SK-N-SH (cell line): Measurements from ENCODE around the gene IL12RB1. TPM values are rescaled to one million over a fixed set of nuclear protein-coding genes. Genes with fewer than 3 reads are reported as not detected.

Source experiments
- CTCF ChIA-PET: fragments of 300-600, 350-600 bp; formaldehyde crosslinking; extraction: SDS; loops from one replicate; lab custom pipeline; 2021; lab: Yijun Ruan, JAX
- POLR2A ChIA-PET: fragments of 350-600 bp; sonication (Branson Sonifier 250); formaldehyde crosslinking; extraction: SDS; loops from one replicate; lab custom pipeline; 2020; ENCODE audit warnings: antibody characterized with exemption, inconsistent platforms; lab: Yijun Ruan, JAX
- DNase-seq: peaks from one replicate; pipeline ENCODE4 v3.0.0; 2012
- H2AFZ ChIP-seq: fragments of 200-600 bp; sonication (generic); 2 replicates; pipeline ENCODE4 v1.8.1; 2016; ENCODE audit warnings: antibody characterized with exemption, mild to moderate bottlenecking, low read depth
- H3F3A ChIP-seq: fragments of 200-600 bp; sonication (generic); replicated peaks from 2 replicates; pipeline ENCODE3; 2016; ENCODE audit warnings: antibody characterized with exemption, mild to moderate bottlenecking; ENCODE audit not compliant: insufficient read depth
- H3K27ac ChIP-seq, 2 experiments: fragments of 200-500 bp in 1 of 2; fragments of 200-600 bp in 1 of 2; sonication (Bioruptor generic) in 1 of 2; sonication (generic), shearing (Covaris generic) in 1 of 2; 2 replicates each; pipeline versions ENCODE4 v1.5.1 to v1.6.1; 2014 to 2016; ENCODE audit warnings: low read depth in 2 of 2, inconsistent platforms in 1 of 2, low read length in 1 of 2, mild to moderate bottlenecking in 1 of 2, mixed read lengths in 1 of 2
- H3K27me3 ChIP-seq: fragments of 200-600 bp; sonication (generic), shearing (Covaris generic); 2 replicates; pipeline ENCODE4 v1.6.1; 2016; ENCODE audit warnings: mixed run types; ENCODE audit not compliant: insufficient read depth
- H3K36me3 ChIP-seq, 2 experiments: fragments of 200-500 bp in 1 of 2; fragments of 200-600 bp in 1 of 2; sonication (Bioruptor generic) in 1 of 2; sonication (generic) in 1 of 2; replicated peaks in 1 of 2; 2 replicates each; pipeline versions ENCODE3 to v1.5.1; 2014 to 2016; ENCODE audit warnings: low read length in 1 of 2, mild to moderate bottlenecking in 1 of 2; ENCODE audit not compliant: insufficient read depth in 2 of 2, control insufficient read depth in 1 of 2
- H3K4me1 ChIP-seq, 2 experiments: fragments of 200-500 bp in 1 of 2; fragments of 200-600 bp in 1 of 2; sonication (Bioruptor generic) in 1 of 2; sonication (generic), shearing (Covaris generic) in 1 of 2; 2 replicates each; pipeline versions ENCODE4 v1.5.1 to v1.6.1; 2014 to 2016; ENCODE audit warnings: low read depth in 1 of 2, low read length in 1 of 2, mixed run types in 1 of 2; ENCODE audit not compliant: insufficient read depth in 2 of 2, control insufficient read depth in 1 of 2
- H3K4me2 ChIP-seq: fragments of 200-600 bp; sonication (generic), shearing (Covaris generic); 2 replicates; pipeline ENCODE4 v1.6.1; 2017; ENCODE audit warnings: mixed run types
- H3K4me3 ChIP-seq, 2 experiments: fragments of 200-500 bp in 1 of 2; fragments of 200-600 bp in 1 of 2; sonication (Bioruptor generic) in 1 of 2; sonication (generic), shearing (Covaris generic) in 1 of 2; 2 replicates each; pipeline versions ENCODE4 v1.5.1 to v1.8.1; 2014 to 2016; ENCODE audit warnings: low read depth in 2 of 2, inconsistent platforms in 1 of 2, low read length in 1 of 2, mild to moderate bottlenecking in 1 of 2, mixed read lengths in 1 of 2, moderate library complexity in 1 of 2
- H3K79me2 ChIP-seq: fragments of 200-600 bp; sonication (generic); 2 replicates; pipeline ENCODE4 v1.8.1; 2017; ENCODE audit warnings: mild to moderate bottlenecking; ENCODE audit not compliant: insufficient read depth
- H3K9ac ChIP-seq: fragments of 200-600 bp; sonication (generic); 2 replicates; pipeline ENCODE4 v1.6.1; 2017; ENCODE audit warnings: mixed run types
- H3K9me2 ChIP-seq: fragments of 200-600 bp; sonication (generic); 2 replicates; pipeline ENCODE4 v1.6.1; 2017; ENCODE audit warnings: mixed run types
- H3K9me3 ChIP-seq: fragments of 200-600 bp; sonication (generic); 2 replicates; pipeline ENCODE4 v1.6.1; 2017; ENCODE audit warnings: mixed run types, mild to moderate bottlenecking, moderate library complexity
- H4K20me1 ChIP-seq: fragments of 200-600 bp; sonication (generic); 2 replicates; pipeline ENCODE4 v1.6.1; 2017; ENCODE audit warnings: mild to moderate bottlenecking, mixed run types; ENCODE audit not compliant: insufficient read depth
- EP300 ChIP-seq, 2 experiments: IDR thresholded peaks; 2 replicates each; pipeline versions ENCODE4 v1.4.0 to v1.6.1; 2012; ENCODE audit warnings: borderline replicate concordance in 1 of 2, low read depth in 1 of 2, low read length in 1 of 2
- FOXJ3 ChIP-seq: sonication (generic); formaldehyde crosslinking; IDR thresholded peaks from 2 replicates; pipeline ENCODE4 v1.5.1; 2020; ENCODE audit warnings: mild to moderate bottlenecking, missing genetic modification reagents
- FOXM1 ChIP-seq: IDR thresholded peaks from 2 replicates; pipeline ENCODE4 v1.4.0; 2012; ENCODE audit warnings: low read depth, mild to moderate bottlenecking
- NFIC ChIP-seq: IDR thresholded peaks from 2 replicates; pipeline ENCODE4 v1.4.0; 2012; ENCODE audit warnings: borderline replicate concordance
- RFX5 ChIP-seq: IDR thresholded peaks from 2 replicates; pipeline ENCODE4 v1.6.1; 2012; ENCODE audit warnings: mild to moderate bottlenecking, improper control_type of control experiment, low read length
- RXRA ChIP-seq: IDR thresholded peaks from 2 replicates; pipeline ENCODE4 v1.4.0; 2012; ENCODE audit warnings: low read depth, mild to moderate bottlenecking, borderline replicate concordance
- SIN3A ChIP-seq: IDR thresholded peaks from 2 replicates; pipeline ENCODE4 v1.6.1; 2012; ENCODE audit warnings: low read depth, mild to moderate bottlenecking, low read length, moderate library complexity, borderline replicate concordance
- SMC3 ChIP-seq: IDR thresholded peaks from 2 replicates; pipeline ENCODE4 v1.6.1; 2012; ENCODE audit warnings: low read depth, low read length, improper control_type of control experiment
- YY1 ChIP-seq: IDR thresholded peaks from 2 replicates; pipeline ENCODE4 v1.4.0; 2012; ENCODE audit warnings: low read depth, mild to moderate bottlenecking
- WGBS: methylation state at CpG from one replicate; pipeline ENCODE4 v1.1.6; 2017; ENCODE audit warnings: low lambda C conversion rate; 5-methylcytosine and 5-hydroxymethylcytosine counted together
- polyA plus RNA-seq, 3 experiments: library from polyadenylated mRNA; depleted of rRNA; stranded (reverse); fragments of >200 nt; gene quantifications; 2 replicates each; pipeline ENCODE4 v1.2.3, GENCODE V29; 2012
- TF ChIP-seq, protein P1 (sequence below): IDR thresholded peaks from 2 replicates; pipeline ENCODE4; 2012
- TF ChIP-seq, protein P2 (sequence below): fragments of 150-350 bp; IDR thresholded peaks from 2 replicates; pipeline ENCODE4 v1.6.1; 2017; ENCODE audit warnings: antibody characterized with exemption, low read length, low read depth, borderline replicate concordance
- TF ChIP-seq, protein P3 (sequence below): IDR thresholded peaks from 2 replicates; pipeline ENCODE4 v1.4.0; 2012; ENCODE audit warnings: low read depth, borderline replicate concordance

IL12RB1 gene
- polyA plus RNA-seq, 1 of the 3 experiments (the other 2 are of a cell fraction): 0.02 TPM

DNA sequence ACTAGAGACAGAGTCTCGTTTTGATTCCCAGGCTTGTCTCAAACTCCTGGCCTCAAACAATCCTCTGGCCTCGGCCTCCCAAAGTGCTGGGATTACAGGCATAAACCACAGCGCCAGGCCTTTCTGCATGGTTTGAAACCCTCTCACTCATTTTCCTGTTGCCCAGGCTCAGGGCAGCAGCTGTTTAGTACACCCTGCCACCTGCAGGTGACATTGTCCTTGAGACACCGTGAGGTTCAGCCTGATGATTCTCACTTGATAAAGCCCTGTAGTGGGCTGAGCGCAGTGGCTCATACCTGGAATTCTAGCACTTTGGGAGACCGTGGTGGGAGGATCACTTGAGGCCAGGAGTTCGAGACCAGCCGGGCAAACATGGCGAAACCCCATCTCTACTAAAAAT lies 12.5 kb downstream of the IL12RB1 start:
- no peaks in the 10 kb centered on the region for H4K20me1 ChIP-seq
- no peak overlapping the region for H3K9ac ChIP-seq
- no peaks in the 10 kb centered on the region for H3K79me2 ChIP-seq
- DNase-seq: peak; percentile 11
- H3K27ac ChIP-seq: no peak overlapping the region
- H3K27me3 ChIP-seq: no peaks in the 10 kb centered on the region
- no peaks in the 10 kb centered on the region for H3K36me3 ChIP-seq
- no peak overlapping the region for H2AFZ ChIP-seq
- ChIA-PET CTCF (interaction anchor here (2.4 kb wide), 1 partner anchor 15 kb away, joined by 7 read pairs; no protein-coding TSS in a partner anchor), POLR2A (no interaction called here)
- no peaks in the 10 kb centered on the region for H3K9me3 ChIP-seq
- H3K4me3 ChIP-seq: no peak overlapping the region
- WGBS: 83% methylated on average over 7 of the region's 9 CpGs
- H3F3A ChIP-seq: no peaks in the 10 kb centered on the region
- H3K9me2 ChIP-seq: no peaks in the 10 kb centered on the region
- H3K4me1 ChIP-seq: no peaks in the 10 kb centered on the region
- TF ChIP-seq, protein P1, sequence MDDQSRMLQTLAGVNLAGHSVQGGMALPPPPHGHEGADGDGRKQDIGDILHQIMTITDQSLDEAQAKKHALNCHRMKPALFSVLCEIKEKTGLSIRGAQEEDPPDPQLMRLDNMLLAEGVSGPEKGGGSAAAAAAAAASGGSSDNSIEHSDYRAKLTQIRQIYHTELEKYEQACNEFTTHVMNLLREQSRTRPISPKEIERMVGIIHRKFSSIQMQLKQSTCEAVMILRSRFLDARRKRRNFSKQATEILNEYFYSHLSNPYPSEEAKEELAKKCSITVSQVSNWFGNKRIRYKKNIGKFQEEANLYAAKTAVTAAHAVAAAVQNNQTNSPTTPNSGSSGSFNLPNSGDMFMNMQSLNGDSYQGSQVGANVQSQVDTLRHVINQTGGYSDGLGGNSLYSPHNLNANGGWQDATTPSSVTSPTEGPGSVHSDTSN: no peak
- TF ChIP-seq EP300 (IDR thresholded peaks at IDR 0.05; ENCODE audit: borderline replicate concordance in 1 of 2, low read depth in 1 of 2, low read length in 1 of 2) (no peak), SIN3A (no peak), RFX5 (no peak)
- TF ChIP-seq, protein P2, sequence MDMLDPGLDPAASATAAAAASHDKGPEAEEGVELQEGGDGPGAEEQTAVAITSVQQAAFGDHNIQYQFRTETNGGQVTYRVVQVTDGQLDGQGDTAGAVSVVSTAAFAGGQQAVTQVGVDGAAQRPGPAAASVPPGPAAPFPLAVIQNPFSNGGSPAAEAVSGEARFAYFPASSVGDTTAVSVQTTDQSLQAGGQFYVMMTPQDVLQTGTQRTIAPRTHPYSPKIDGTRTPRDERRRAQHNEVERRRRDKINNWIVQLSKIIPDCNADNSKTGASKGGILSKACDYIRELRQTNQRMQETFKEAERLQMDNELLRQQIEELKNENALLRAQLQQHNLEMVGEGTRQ: no peak
- H3K4me2 ChIP-seq: no peak overlapping the region

DNA sequence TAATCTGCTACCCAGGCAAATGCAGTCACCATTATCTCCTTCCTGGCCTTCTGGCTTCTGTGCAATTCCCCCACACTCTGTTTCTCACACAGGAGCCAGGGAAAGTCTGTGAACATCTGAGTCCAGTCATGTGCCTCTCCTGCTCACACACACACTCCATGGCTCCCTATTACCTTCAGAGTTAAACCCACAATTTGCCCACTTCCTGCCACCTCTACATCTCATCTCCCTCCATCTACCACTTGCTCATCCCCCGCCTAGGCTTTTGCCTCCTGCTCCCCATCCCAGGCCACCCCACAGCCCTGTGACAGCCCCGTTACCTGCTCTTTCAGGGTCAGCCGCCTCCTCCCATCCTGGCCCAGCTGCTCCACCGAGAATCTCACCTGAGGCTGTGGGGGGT lies 13.5 kb downstream of the IL12RB1 start:
- WGBS: 87% methylated on average over 4 of the region's 4 CpGs
- Histone ChIP-seq H3K79me2 (no peaks in the 10 kb centered on the region), H3K36me3 (no peaks in the 10 kb centered on the region), H3F3A (no peaks in the 10 kb centered on the region), H3K4me2 (no peak overlapping the region), H2AFZ (no peak overlapping the region), H3K9me2 (no peaks in the 10 kb centered on the region), H3K27me3 (no peaks in the 10 kb centered on the region), H4K20me1 (no peaks in the 10 kb centered on the region), H3K4me3 (no peak overlapping the region), H3K27ac (no peak overlapping the region), H3K9me3 (no peaks in the 10 kb centered on the region), H3K4me1 (no peaks in the 10 kb centered on the region), H3K9ac (no peak overlapping the region)
- ChIA-PET CTCF (no interaction called here), POLR2A (no interaction called here)
- TF ChIP-seq FOXM1 (no peak), SIN3A (no peak)
- no peak for DNase-seq

DNA sequence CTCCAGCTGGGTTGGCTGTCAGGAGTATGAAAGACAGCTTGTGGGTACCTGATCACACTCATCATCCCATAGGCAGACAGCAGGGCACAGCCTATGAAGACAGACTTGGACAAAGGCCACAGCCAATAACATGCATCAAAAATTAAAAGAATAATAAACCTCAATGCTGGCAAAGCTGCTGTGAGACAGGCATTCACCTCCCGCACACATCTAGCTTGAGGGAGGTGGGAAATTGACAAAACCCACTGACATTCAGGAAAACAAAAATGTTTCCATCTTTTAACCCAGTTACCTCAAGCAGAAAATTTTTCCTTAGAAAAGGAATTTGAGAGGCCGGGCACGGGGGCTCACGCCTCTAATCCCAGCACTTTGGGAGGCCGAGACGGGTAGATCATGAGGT lies 14.4 kb downstream of the IL12RB1 start:
- Histone ChIP-seq H3K27me3 (no peaks in the 10 kb centered on the region), H3K27ac (no peak overlapping the region), H3K9me2 (no peaks in the 10 kb centered on the region), H3K79me2 (no peaks in the 10 kb centered on the region), H3K36me3 (no peaks in the 10 kb centered on the region), H3K4me1 (no peaks in the 10 kb centered on the region), H3F3A (no peaks in the 10 kb centered on the region), H4K20me1 (no peaks in the 10 kb centered on the region), H3K9ac (no peak overlapping the region), H3K4me3 (no peak overlapping the region), H3K9me3 (no peaks in the 10 kb centered on the region), H2AFZ (no peak overlapping the region), H3K4me2 (no peak overlapping the region)
- 95% methylated on average over 6 of the region's 6 CpGs for WGBS
- no peak for DNase-seq
- POLR2A ChIA-PET: no interaction called here
- CTCF ChIA-PET: interaction anchor here (3.3 kb wide), 1 partner anchor 65 kb away, joined by 17 read pairs; the partner anchor contains the start of gene ARRDC2
- TF ChIP-seq NFIC (no peak), YY1 (no peak), FOXM1 (no peak), RXRA (no peak), RFX5 (no peak), SMC3 (no peak), FOXJ3 (CRISPR knock-in tag) (no peak)
- TF ChIP-seq, protein P3, sequence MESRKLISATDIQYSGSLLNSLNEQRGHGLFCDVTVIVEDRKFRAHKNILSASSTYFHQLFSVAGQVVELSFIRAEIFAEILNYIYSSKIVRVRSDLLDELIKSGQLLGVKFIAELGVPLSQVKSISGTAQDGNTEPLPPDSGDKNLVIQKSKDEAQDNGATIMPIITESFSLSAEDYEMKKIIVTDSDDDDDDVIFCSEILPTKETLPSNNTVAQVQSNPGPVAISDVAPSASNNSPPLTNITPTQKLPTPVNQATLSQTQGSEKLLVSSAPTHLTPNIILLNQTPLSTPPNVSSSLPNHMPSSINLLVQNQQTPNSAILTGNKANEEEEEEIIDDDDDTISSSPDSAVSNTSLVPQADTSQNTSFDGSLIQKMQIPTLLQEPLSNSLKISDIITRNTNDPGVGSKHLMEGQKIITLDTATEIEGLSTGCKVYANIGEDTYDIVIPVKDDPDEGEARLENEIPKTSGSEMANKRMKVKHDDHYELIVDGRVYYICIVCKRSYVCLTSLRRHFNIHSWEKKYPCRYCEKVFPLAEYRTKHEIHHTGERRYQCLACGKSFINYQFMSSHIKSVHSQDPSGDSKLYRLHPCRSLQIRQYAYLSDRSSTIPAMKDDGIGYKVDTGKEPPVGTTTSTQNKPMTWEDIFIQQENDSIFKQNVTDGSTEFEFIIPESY: no peak
- TF ChIP-seq, protein P2: no peak
